ENCODE results near the gene ASCC3.

The ASCC3 gene

GRCh38 chr6:100464903-100465700 is 416.0 kb downstream of the ASCC3 start, which contains the start of gene SIM1:
SIM1 (minus strand) TSS chr6:100464921; CDS start chr6:100463468, 1,453 bp downstream.
- DNase-seq (ENCODE audit: low spot score) = no peak

DNA sequence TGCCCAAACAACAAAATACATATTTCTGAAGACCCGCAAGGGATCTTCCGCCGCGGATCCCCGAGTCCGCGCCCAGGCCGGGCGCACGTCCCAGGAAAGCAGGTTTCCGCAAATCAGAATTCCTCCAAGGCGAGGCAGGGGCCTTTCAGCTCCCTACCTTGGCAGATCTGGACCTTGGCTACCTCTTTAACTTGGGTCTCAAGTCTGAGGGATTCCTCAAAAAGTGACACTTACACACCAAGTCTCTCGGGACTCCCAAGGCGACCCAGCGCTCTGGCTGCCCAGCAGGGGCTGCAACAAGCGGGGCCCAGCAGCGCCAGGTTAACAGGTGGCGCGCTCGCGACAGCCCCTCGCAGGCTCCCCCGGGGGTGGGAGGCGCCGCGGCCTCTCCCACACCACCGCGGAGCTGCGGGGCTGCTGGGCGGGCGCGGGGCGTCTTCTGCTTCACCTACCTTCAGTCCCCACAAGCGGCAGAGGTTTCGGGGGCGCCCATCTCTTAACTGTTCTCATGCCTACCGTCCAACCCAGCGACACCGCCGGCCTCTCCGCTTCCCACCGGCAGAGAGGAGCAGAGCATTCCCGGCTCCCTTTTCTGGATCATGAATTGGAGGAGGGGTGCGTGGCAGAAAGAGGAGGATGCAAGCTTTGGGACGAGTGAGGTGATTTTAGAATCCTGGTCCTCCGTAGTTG is 416.8 kb downstream of the ASCC3 start:
- DNase-seq (ENCODE audit: low spot score) = no peak

DNA sequence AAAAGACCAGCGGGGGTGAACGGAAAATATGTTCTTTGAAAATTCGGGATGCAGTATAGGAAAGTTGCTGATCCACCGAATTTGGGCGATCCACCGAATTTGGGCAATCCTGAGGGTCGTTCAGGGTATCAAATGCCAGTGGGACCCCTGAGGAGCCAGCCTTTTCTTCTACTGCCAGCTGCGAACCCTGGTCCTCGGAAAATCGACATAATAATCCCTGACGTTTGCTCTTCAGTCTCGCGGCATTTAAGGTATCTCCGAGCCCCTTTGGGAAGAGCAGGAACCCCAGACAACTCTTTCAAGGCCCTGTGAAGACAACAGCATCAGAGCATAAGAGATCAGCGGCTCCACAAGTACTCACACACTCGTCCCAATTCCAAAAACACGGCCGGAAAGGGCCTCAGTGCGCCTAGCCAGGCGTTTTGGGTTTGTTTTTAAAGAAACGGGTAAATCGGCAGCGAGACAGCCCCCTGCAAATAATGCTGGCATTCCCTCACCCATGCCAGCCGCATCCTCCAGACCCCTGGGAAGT is 417.4 kb downstream of the ASCC3 start:
- no peak for DNase-seq (ENCODE audit: low spot score)

- no peak for DNase-seq (ENCODE audit: low spot score)
These were observed 418.2 kb downstream of the ASCC3 start for GRCh38 chr6:100462706-100463629.

GRCh38 chr6:100461917-100462705 is 419.0 kb downstream of the ASCC3 start:
- no peak for DNase-seq (ENCODE audit: low spot score)

DNA sequence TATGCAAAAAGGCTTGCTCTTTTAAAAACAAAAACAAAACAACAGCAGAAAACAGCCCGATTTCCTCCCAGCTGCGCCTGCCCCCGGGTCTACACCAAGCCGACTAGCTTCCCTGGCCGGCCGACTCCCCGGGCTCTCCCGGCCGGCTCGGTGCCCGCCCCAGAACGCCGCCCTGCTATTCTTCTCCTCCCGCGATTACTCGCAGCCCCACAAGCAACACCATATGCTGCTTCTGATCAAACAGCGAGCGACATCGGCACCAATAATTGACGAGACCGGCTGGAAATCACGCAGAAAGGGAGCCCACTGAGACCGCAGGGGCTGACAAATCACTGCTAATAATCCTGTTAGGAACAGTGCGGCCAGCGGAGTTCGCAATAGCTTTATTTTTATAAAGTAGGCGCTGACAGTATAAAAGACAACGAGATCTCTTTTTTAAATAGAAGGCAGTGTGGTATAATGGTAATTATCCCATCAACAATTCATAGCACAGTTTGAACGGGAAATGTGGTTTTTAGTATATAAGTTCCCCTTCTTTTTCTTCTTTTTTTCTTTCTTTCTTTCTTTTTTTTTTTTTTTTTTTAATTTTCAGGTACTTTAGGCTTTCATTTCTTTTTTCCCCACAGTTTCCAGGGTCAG is 419.7 kb downstream of the ASCC3 start:
- DNase-seq (ENCODE audit: low spot score) = no peak

- DNase-seq (ENCODE audit: low spot score) = no peak
These were observed 420.4 kb downstream of the ASCC3 start for GRCh38 chr6:100460650-100461204.

DNA sequence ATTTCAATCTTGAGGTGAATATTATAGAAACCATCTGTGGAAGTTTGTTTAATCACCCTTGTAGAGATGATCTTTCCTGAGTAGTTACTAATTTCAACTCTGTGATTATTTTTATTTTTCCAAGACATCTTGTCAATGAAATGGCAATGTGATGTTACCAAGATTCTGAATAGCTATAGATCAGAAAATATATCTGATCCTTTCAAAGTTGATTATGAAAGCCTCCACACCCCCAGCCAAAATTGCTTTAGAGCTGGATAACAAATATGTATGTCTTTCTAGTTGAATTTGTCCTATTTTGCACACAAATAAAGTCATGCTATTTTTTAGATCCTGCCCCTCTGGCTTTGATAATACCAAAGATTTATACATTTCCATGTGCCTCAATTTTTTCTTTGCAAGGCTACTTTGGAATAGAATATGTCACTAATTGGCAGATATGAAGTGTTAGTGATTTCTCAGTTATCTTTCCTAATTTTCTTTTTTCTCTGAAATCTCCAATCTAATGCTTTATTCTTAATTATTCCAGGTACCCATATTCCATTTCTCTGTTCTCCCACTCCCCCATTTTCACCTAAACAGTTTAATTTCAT is 421.4 kb downstream of the ASCC3 start:
- no peak for DNase-seq (ENCODE audit: low spot score)

- DNase-seq (ENCODE audit: low spot score) = no peak
These were observed 422.1 kb downstream of the ASCC3 start for GRCh38 chr6:100458841-100459591.
